Right ventricle myocardium inferior (tissue), 1 donor: Measurements from ENCODE around the gene SDC1. TPM values are rescaled to one million over a fixed set of nuclear protein-coding genes. Genes with fewer than 3 reads are reported as not detected.
A peak's percentile ranks its signal among the peaks of the same experiment; 100 is the strongest.
"Not testable (repeated sequence)": the region's sequence is repeated elsewhere in the genome, so short reads cannot be mapped to it uniquely, and the experiment has no call there.

Source experiments
- ATAC-seq: fragments of 200-7000 bp; cut with Tn5 transposase; one replicate; pipeline ENCODE4 v1.9.1; 2020; ENCODE audit warnings: mild to moderate bottlenecking, moderate library complexity
- DNase-seq: peaks from one replicate; pipeline ENCODE4 v3.0.0; 2021; ENCODE audit errors: missing footprints
- intact Hi-C: fragments of 100-400 bp; cut with DNase I; formaldehyde crosslinking; loops from one replicate; pipeline ENCODE4 v1.11.0; 2022
- total RNA-seq: library from RNA; stranded (reverse); fragmentation: NEBNext Ultra II Directional; extraction: Animal tissue kit (Norgen Biotek cat#: 25700); gene quantifications from one replicate; pipeline ENCODE4 v1.2.1, GENCODE V29; 2021
- donor health status: DM: no; HTN: yes; CAD: no; lungs with severe emphysema.

Gene SDC1
- total RNA-seq, 1 donor from 2014 or later, result 0.68 TPM

GRCh38 chr2:20203521-20204225, 21.3 kb downstream of the SDC1 start:
- DNase-seq, result peak; percentile 53
- ATAC-seq, result no peak
- intact Hi-C loops, result no loop called here

DNA sequence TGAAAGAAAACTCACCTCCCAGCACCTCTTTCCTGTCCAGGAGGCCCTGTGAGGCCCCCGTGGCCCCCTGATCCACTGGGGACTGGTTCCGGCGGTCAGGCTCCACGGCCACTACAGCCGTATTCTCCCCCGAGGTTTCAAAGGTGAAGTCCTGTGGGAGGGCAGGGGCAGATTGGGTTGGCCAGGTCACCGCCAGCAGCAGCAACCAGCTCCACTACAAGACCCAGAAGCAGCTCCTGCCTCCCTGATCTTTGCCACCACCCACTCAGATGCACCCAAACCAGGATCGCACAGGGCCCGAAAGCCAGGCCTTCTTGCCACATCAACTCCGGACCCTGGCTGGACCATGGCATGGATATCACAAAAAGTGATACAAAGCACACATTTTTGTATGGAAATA, 21.9 kb downstream of the SDC1 start:
- ATAC-seq (no peak), DNase-seq (peak; percentile 66)
- intact Hi-C loops, result no loop called here

DNA sequence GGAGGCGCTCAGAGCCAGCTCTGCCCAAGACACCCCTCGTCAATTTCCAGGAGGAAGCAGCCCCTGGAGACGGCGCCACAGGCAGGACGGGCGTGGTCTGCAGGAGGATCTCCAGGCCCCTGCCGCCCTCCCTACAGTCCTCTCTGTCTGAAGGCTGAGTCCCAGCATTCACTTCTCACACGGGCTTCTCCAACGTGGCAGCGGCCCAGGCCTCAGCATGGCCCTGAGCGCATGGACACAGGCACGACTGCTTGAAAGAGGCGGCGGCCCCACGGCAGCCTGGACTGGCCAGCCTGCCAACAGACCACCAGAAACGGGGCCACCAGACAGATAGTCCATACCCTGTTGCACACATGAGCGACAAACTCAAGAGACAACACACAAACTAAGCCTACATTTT, 23.3 kb downstream of the SDC1 start:
- no peak for ATAC-seq
- intact Hi-C loops, result no loop called here
- peak; percentile 42 for DNase-seq

- DNase-seq (peak; percentile 66), ATAC-seq (no peak)
- intact Hi-C loops, result no loop called here
Measured at GRCh38 chr2:20200697-20201555, 24.0 kb downstream of the SDC1 start.

DNA sequence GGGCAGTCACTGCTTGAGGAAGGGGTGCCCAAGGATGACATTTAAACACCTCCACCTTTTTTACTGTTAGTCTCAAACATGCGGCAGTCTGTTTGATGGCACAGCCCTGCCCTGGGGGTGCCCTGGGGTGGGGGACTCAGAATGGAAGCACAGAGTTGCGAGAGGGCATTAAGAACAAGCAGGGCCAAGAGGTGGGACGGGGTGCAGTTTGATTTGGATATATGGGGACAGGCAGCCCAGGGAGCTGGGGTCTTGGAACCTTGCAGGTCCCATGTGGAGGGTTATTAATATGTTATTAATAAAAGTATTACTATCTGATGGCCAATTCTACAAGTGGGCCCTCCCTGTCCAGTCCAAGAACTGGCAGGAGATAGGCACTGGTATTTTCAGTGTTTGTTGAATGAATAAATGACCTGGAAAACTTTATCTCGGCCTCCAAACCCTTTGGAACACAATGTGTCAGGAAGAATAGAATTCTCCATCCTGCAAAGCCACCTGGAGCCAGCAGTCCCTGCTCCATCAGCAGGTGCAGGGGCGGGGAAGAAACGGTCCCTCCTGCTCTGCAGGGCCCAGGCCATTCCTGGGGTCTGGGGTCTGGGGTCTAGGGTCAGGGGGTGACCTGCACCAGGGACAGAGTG, 25.2 kb downstream of the SDC1 start:
- DNase-seq (peak; percentile 15), ATAC-seq (no peak)
- intact Hi-C loops, result no loop called here

DNA sequence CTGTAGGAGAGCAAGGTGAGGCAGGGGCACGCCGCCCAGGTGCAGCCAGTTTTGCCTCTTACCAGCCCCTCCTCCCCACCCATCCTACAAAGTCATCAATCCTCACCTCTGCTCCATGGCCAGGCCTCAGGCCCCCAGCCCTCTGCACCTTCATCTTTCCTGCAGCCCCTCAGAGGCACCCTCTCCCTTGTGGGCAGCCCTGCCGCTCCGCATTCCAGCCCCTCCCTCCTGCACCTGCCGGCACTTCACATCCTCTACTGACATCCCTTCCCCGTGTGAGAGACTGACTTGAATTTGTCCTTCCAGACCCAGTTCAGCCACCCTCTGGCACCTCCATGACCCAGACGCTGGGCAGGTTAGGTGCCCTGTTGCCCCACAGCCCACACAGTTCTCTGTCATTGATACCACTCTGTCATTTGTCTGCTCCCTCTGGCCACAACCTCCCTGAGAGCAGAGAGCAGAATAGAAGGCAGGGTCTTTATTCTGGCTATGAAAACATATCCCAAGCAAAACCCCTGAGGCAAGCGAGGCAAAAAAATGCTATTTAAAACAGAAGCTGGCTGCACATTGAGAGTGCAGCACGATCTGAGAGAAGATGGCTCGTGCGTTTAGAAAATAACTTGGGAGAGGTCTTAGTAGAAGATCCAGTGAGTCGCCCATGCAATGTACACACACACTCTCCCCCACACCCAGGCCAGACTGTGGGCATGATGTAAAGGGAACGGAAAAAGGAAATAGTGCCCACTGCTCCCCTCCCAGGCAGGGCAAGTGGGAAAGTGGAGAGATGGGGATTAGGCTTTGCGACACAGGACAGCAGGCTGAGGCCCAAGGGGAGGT, 25.9 kb downstream of the SDC1 start:
- peak; percentile 33 for DNase-seq
- intact Hi-C loops, result no loop called here
- ATAC-seq, result no peak

- ATAC-seq (no peak), DNase-seq (peak; percentile 51)
- intact Hi-C loops, result no loop called here
Measured at GRCh38 chr2:20198001-20198400, 26.9 kb downstream of the SDC1 start.

- DNase-seq, result no peak
- ATAC-seq, result no peak
Measured at GRCh38 chr2:20197192-20197591, 27.7 kb downstream of the SDC1 start.

DNA sequence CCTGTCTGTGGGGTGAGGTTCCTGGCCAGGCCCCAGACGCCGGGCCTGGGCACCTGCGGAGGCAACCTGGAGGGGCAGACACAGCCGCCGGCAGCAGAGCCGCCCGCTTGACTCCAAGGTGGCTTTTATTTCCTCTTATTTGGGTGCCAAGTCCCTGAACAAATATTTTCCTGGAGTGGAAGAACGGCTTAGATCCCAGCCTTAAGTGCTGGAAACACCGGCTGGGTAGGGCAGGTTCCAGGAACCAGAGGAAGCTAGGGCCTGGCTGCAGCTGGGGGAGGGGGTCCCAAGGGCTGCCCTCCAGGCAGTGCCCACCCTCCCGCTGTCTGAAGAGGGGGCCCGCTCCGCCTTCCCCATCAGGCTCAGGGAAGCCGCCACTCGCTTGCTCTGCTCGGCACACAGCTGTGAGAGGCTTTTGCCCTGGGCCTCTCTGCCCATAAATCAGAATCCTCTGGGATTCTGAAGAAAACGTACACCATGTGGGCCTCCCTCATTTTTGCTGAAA, 28.2 kb downstream of the SDC1 start:
- intact Hi-C loops, result no loop called here
- peak; percentile 28 for DNase-seq
- no peak for ATAC-seq

More at GRCh38 chr2:20197192-20197591, 27.7 kb downstream of the SDC1 start:
- intact Hi-C loops, result no loop called here

DNA sequence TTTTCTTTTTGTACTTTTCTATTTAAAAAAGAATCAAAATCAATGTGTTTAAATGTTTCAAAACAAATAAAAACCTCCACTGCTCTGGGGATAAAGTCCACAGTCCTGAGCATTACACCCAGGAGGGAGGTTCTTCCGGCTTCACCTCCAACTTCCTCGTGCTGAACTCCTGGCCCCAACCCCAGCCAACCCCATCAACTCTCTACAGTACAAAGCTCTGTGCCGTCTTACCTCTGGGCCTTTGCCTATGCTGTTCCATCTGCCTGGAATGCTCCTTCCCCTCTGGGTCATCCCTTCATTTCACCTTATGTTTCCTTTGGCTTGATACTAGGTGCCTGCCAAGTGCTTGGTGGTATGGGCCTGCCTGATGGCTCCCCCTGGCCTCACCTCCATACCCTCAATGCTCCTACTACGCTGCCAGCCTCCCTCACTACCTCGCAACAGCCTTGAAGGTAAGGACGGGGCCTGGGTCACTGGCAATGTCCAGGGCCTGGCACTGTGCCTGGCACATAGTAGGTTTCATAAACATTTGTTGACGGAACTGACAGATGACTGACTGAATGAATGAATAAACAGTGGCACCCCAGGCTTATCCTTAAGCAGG, 28.8 kb downstream of the SDC1 start:
- DNase-seq, result peak; percentile 13
- ATAC-seq, result no peak
- intact Hi-C loops, result no loop called here

GRCh38 chr2:20195431-20196033, 29.4 kb downstream of the SDC1 start:
- ATAC-seq, result no peak
- DNase-seq, result peak; percentile 9
- intact Hi-C loops, result no loop called here

DNA sequence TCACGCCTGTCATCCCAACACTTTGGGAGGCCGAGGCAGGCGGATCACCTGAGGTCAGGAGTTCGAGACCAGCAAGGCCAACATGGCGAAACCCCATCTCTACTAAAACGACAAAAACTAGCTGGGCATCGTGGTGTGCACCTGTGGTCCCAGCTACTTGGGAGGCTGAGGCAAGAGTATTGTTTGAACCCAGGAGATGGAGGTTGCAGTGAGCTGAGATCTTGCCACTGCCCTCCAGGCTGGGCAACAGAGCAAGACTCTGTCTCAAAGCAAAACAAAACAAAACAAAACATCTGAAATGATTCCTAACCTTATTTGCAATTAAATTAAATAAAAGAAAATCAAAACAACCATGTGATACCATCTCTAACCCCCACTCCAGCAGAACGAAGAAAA, 29.9 kb downstream of the SDC1 start:
- ATAC-seq, intact Hi-C loops, DNase-seq: not testable (repeated sequence)

DNA sequence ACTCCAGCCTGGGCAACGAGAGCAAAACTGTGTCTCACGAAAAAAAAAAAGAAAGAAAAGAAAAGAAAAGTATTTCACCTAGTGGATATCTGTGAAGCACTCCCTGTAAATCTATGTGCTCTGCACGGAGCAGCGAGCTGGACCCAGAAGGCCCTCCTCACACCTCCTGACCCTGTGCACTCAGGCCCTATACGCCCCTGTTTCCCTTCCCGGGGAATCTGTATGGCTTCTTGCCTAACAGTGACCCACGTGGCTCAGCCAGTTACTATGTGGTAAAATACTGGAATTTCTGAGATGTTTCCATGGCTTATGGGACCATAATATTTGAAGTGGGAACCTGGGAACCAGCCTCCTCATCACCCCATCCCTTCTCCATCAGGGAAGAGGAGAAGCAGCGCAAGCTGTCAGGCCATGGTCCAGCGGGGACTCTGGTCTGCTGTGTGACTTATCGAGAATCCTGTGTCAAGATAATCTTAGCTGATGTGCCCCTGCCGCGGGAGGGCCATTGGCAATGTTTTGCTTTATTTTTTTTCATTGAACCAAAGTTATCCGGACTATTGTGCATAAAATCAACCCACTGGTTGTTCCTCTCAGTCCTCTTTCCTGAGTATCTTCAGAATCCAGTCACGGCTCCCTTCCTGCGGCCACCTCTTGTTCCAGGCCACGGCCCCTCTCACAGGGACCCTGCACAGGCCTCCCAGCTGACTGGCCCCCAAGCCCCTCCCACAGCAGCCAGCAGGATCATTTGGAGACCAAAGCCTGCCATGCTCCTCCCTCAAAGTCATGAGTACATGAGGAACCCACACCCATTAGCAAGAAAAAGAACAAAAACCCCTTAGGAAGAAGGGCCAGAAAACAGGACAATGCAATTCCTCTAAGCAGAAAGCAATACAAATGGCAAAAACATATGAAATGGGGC, 30.6 kb downstream of the SDC1 start:
- ATAC-seq (no peak), DNase-seq (peak; percentile 31)

GRCh38 chr2:20193185-20193584, 31.7 kb downstream of the SDC1 start:
- intact Hi-C loops, result no loop called here
- peak; percentile 27 for DNase-seq
- no peak for ATAC-seq

More for the DNA sequence above, 30.6 kb downstream of the SDC1 start:
- intact Hi-C loops, result no loop called here

- ATAC-seq, result no peak
Measured at GRCh38 chr2:20192781-20193180, 32.1 kb downstream of the SDC1 start.

DNA sequence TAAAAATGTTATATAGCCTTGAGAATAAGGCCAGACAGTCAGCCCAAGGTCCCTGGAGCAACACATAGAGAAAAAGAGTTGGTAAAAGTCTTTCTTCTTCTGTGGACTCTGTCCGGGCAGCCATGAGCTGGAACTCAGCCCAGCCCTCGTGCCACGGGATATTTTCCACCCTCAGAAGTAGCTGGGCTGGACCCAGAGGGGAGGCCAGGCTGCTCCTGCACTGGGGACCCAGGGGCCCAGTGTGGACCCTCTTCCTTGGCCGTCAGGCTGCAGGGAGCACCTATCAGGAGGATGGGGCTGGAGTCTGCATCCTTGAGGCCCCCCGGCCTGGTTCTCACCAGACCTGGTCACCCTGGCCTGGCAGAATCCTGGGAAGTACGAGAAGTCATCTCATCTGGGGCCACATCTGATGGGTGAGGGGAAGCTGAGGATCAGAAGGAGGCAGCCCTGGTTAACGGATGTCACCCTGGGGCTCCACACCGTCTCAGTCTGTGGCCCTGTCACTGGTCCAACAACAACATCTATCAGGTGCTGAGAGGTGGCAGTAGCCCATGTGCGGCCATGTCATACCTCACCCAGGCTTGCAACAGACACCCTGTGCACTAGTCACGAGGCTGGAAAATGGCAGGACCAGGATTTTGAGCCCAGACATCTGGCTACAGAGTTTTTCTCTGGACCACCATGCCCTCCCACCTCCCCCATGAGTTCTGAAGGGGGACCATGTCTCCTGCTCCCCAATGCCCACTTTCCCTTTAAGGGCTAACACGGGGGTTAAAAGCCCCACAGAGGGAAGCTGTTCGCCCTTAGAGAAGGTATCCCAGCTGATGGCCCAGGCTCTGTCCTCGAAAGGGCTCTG, 33.0 kb downstream of the SDC1 start:
- DNase-seq (peak; percentile 49), ATAC-seq (peak; percentile 31)
- intact Hi-C loops, result no loop called here

More at GRCh38 chr2:20192781-20193180, 32.1 kb downstream of the SDC1 start:
- peak; percentile 16 for DNase-seq
- intact Hi-C loops, result no loop called here
